ENCODE data around the gene ZNRF1. TPM values are rescaled to one million over a fixed set of nuclear protein-coding genes. Genes with fewer than 3 reads are reported as not detected.
"Not testable (repeated sequence)": the region's sequence is repeated elsewhere in the genome, so short reads cannot be mapped to it uniquely, and the experiment has no call there.

The ZNRF1 gene
- total RNA-seq, 1 donor from 2014 or later: 10.8 TPM

- Histone ChIP-seq H3K27me3 (ENCODE audit: control insufficient read depth, insufficient read depth, low read length) (no peaks in the 10 kb centered on the region), H3K36me3 (ENCODE audit: control insufficient read depth, insufficient read depth, low read length) (no peaks in the 10 kb centered on the region), H3K4me3 (ENCODE audit: low read depth, low read length) (no peak overlapping the region)
- DNase-seq (ENCODE audit: low read depth): no peak
- no peak for FAIRE-seq
- TF ChIP-seq, protein P1, sequence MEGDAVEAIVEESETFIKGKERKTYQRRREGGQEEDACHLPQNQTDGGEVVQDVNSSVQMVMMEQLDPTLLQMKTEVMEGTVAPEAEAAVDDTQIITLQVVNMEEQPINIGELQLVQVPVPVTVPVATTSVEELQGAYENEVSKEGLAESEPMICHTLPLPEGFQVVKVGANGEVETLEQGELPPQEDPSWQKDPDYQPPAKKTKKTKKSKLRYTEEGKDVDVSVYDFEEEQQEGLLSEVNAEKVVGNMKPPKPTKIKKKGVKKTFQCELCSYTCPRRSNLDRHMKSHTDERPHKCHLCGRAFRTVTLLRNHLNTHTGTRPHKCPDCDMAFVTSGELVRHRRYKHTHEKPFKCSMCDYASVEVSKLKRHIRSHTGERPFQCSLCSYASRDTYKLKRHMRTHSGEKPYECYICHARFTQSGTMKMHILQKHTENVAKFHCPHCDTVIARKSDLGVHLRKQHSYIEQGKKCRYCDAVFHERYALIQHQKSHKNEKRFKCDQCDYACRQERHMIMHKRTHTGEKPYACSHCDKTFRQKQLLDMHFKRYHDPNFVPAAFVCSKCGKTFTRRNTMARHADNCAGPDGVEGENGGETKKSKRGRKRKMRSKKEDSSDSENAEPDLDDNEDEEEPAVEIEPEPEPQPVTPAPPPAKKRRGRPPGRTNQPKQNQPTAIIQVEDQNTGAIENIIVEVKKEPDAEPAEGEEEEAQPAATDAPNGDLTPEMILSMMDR (IDR thresholded peaks at IDR 0.05; ENCODE audit: insufficient read depth, low read length, severe bottlenecking): no peak
Observed at GRCh38 chr16:74987027-74987681, 11.7 kb upstream of the ZNRF1 start.

DNA sequence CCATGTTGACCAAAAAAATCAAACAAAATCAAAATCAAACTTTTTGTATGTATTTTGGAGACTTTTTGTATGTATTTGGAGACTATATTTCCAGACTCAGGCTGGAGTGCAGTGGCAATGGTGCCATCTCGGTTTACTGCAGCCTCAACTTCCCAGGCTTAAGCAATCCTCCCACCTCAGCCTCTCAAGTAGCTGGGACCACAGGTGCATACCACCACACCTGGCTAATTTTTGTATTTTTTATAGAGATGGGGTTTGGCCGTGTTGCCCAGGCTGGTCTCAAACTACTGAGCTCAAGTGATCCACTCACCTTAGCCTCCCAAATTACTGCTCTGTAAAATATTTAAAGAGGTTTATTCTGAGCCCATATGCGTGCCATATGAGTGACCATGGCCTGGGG, 9.0 kb upstream of the ZNRF1 start:
- not testable (repeated sequence) for FAIRE-seq; H3K36me3 ChIP-seq (ENCODE audit: control insufficient read depth, insufficient read depth, low read length); H3K27me3 ChIP-seq (ENCODE audit: control insufficient read depth, insufficient read depth, low read length); H3K4me3 ChIP-seq (ENCODE audit: low read depth, low read length); DNase-seq (ENCODE audit: low read depth)

GRCh38 chr16:74990832-74991231, 8.0 kb upstream of the ZNRF1 start:
- no peaks in the 10 kb centered on the region for H3K36me3 ChIP-seq (ENCODE audit: control insufficient read depth, insufficient read depth, low read length)
- TF ChIP-seq, protein P1 (IDR thresholded peaks at IDR 0.05; ENCODE audit: insufficient read depth, low read length, severe bottlenecking): no peak
- no peaks in the 10 kb centered on the region for H3K27me3 ChIP-seq (ENCODE audit: control insufficient read depth, insufficient read depth, low read length)
- no peak for DNase-seq (ENCODE audit: low read depth)
- FAIRE-seq: no peak
- no peak overlapping the region for H3K4me3 ChIP-seq (ENCODE audit: low read depth, low read length)

- H3K27me3 ChIP-seq (ENCODE audit: control insufficient read depth, insufficient read depth, low read length): no peaks in the 10 kb centered on the region
- FAIRE-seq: no peak
Observed at GRCh38 chr16:74991268-74991592, 7.6 kb upstream of the ZNRF1 start.

GRCh38 chr16:74991593-74992403, 7.0 kb upstream of the ZNRF1 start:
- no peaks in the 10 kb centered on the region for H3K36me3 ChIP-seq (ENCODE audit: control insufficient read depth, insufficient read depth, low read length)
- FAIRE-seq (no peak), DNase-seq (ENCODE audit: low read depth) (no peak)
- no peaks in the 10 kb centered on the region for H3K27me3 ChIP-seq (ENCODE audit: control insufficient read depth, insufficient read depth, low read length)
- H3K4me3 ChIP-seq (ENCODE audit: low read depth, low read length): no peak overlapping the region
- TF ChIP-seq, protein P1 (IDR thresholded peaks at IDR 0.05; ENCODE audit: insufficient read depth, low read length, severe bottlenecking): no peak

More at GRCh38 chr16:74991268-74991592, 7.6 kb upstream of the ZNRF1 start:
- no peaks in the 10 kb centered on the region for H3K36me3 ChIP-seq (ENCODE audit: control insufficient read depth, insufficient read depth, low read length)
- no peak for DNase-seq (ENCODE audit: low read depth)
- TF ChIP-seq, protein P1 (IDR thresholded peaks at IDR 0.05; ENCODE audit: insufficient read depth, low read length, severe bottlenecking): no peak
- no peak overlapping the region for H3K4me3 ChIP-seq (ENCODE audit: low read depth, low read length)

DNA sequence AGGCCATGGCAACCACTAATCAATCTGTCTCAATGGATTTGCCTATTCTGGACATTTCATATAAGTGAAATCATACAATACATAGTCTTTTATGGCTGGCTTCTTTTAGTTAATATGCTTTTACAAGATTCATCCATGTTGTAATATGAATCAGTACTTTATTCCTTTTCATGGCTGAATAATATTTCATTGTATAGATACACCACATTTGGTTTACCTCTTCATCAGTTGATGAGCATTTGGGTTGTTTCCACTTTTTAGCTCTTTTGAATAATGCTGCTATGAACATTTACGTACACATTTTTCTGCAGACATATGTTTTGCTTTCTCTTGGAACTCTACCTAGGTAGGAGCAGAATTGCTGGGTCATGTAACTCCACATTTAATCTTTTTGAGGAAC, 2.8 kb upstream of the ZNRF1 start:
- Histone ChIP-seq H3K4me3 (ENCODE audit: low read depth, low read length) (no peak overlapping the region), H3K36me3 (ENCODE audit: control insufficient read depth, insufficient read depth, low read length) (no peaks in the 10 kb centered on the region), H3K27me3 (ENCODE audit: control insufficient read depth, insufficient read depth, low read length) (no peaks in the 10 kb centered on the region)
- FAIRE-seq (no peak), DNase-seq (ENCODE audit: low read depth) (no peak)
- TF ChIP-seq, protein P1 (IDR thresholded peaks at IDR 0.05; ENCODE audit: insufficient read depth, low read length, severe bottlenecking): no peak

Measured in bronchial epithelial cell (primary cell).